Activated CD4-positive, alpha-beta T cell treated with anti-CD3 and anti-CD28 coated beads for 4 hours (primary cell): ENCODE data around the gene IL1R1.

ENCODE experiments used
- DNase-seq, 2 donors: peaks; one replicate each; pipeline ENCODE4 v3.0.0-alpha.2; 2020

The IL1R1 gene

DNA sequence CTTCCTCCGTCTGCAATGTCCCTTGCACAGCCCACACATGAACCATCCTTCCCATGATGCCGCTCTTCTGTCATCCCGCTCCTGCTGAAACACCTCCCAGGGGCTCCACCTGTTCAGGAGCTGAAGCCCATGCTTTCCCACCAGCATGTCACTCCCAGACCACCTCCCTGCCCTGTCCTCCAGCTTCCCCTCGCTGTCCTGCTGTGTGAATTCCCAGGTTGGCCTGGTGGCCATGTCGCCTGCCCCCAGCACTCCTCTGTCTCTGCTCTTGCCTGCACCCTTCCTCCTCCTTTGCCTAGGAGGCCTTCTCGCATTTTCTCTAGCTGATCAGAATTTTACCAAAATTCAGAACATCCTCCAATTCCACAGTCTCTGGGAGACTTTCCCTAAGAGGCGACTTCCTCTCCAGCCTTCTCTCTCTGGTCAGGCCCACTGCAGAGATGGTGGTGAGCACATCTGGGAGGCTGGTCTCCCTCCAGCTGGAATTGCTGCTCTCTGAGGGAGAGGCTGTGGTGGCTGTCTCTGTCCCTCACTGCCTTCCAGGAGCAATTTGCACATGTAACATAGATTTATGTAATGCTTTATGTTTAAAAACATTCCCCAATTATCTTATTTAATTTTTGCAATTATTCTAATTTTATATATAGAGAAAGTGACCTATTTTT, 35.4 kb downstream of the IL1R1 start:
- no peak for DNase-seq

DNA sequence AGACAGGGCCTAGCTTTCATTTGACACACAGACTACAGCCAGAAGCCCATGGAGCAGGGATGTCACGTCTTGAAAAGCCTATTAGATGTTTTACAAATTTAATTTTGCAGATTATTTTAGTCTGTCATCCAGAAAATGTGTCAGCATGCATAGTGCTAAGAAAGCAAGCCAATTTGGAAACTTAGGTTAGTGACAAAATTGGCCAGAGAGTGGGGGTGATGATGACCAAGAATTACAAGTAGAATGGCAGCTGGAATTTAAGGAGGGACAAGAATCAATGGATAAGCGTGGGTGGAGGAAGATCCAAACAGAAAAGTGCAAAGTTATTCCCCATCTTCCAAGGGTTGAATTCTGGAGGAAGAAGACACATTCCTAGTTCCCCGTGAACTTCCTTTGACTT, 36.5 kb downstream of the IL1R1 start:
- no peak for DNase-seq

DNA sequence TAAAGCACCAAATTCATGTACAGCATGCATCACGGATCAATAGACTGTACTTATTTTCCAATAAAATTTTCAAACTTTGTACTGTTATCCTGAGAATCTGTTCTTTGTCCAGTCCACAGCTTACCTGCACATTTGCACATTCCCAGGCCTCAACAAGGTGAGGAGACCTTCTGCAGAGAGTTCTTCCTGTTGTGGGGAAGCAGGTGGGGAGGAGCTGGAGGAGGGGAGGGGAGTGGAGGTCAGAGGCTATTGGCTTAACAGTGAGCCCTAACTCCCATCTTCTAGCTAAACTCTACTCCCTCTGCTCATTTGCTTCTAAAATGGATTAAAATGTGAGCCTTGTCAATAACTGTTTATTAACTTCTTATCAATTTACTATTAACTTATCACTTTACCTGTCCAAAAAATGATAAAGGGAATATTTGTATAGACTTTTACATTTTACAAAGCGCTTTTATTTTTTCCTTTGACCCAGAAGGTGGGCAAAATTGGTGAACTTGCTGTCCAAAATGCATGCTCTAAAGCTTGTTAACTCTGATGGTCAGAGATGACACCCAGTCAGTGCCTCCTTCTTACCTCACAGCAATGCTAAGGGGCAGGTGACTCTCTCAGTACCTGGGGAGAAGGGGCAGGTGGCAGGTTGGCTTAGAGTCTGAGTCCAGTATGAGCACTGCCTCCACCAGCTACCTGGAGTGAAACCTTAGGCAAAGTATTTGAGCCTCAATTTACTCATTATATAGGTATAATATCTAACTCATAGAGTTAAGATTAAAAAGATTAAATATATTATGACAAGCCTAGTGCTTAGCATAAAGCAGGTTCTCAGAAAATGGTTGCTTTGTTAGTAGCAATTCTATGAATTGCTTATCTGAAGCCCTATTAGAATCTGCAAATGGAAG, 37.5 kb downstream of the IL1R1 start:
- no peak for DNase-seq

DNA sequence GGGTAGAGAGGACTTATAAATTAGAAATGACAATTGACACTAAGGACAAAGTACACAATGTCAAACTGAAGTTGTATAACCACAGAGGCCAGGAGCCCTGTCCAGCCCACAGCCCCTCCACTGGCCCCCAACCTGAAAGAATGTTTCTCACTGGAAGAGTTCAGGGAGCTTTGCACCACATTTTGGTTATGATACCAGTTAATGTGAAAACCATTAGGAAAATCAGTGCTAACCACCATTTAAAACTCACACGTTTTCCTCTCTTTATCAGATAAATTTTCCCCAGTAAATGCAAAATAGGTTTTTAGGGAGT, 38.1 kb downstream of the IL1R1 start:
- no peak for DNase-seq

DNA sequence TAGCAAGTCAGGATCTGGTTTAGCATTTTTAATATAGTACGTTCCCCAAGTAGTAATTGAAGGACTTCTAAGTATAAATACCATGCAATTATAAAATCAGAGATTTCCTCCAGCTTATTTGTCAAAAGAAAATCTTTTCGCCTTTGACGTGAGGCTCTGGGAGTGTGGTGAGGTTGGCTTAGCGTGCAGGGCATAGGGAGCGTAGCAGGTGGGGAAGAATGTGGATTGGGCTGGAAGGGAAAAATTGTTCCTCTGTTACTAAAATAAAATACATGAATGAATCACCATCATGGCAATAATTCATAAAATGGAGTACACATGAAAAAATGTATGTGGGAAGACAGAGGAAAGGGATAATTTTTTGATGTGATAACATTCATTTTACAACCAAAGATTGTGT, 38.8 kb downstream of the IL1R1 start:
- DNase-seq, result no peak

DNA sequence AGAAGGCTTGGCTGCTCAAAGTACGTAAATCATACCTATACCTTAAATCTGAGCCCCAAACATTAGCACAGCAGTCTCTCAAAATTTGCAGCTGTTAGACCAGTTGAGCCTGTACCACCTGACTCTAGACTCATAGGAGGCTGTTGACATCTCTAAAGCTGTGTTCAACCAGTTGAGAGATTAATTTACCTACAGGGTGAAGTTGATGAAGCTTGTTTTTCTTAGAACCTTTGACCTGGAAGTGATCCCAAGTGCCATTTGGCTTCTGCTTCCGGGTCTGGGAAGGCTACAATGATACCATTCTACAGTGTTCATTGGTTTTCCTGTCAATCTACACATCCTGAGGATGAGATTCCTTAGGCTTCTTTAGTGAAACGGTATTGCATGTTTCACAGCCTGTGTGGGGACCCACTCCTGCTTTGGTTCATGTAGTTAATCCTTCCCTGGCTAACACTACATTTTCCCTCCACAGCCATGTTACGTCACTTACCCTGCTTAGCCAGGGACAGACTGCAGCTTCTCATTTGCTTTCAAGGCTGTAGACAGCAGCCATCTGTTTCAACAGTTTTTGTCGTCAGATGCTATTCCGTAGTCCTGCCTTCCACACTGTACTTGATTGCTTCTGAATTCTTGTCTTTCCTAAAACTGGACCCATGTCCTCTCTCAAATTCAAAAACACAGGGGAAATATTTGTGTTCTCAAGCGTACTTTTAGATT, 39.5 kb downstream of the IL1R1 start:
- no peak for DNase-seq

DNA sequence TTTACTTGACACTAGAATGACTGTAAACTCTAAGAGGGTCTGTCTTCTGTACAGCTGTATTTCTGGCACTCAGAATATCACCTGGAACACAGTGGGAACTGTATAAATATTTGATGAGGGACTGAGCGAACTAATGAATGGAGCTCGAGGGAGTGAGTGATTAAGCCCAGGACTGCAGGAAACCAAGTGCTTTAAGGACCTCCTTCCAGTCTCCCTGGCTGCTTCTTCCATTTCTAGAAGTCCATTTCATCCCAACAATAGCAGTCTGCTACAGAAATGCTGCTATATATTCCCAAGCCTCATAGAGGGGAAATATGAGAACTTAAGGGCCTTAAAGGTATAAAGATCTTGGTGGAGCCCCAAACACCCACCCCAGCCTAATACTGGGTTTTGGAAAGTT, 41.5 kb downstream of the IL1R1 start:
- DNase-seq, result no peak

DNA sequence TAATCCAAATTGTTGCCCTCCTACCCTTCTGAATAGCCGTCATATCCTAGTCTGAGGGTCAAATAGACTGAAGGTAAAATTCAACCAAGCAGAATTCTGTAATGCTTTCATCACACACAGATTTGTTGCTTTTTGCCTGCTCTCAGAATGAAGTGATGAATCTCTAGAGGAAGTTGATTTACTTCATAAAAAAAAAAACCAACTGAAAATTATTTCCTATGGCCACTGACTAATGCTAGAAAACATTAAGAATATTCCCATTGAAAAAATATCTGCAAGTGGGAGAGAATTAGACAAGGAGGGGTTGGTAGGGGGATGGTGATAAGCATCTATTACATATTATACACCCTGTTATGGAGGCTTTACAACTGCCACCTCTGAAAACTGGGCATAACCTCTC, 42.0 kb downstream of the IL1R1 start:
- no peak for DNase-seq

DNA sequence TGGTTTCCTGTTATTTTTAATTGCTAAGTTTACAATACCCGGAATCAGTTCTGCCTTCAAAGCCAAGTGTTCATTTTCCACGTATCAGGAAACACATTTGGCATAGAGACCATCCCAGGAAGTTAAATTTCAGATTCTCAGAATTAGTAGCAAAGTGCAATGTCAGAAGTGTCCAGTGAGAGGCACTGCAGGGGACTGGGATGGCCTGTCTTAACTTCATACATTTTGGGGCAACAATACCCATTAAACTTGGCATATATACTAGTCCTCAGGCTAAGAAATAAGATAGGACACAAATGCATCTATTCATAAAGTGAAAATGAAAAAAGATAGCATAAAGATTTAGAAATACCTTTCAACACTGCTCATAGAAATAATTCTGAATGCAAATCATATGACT, 42.8 kb downstream of the IL1R1 start:
- DNase-seq, result peak; percentile 5 to 28

DNA sequence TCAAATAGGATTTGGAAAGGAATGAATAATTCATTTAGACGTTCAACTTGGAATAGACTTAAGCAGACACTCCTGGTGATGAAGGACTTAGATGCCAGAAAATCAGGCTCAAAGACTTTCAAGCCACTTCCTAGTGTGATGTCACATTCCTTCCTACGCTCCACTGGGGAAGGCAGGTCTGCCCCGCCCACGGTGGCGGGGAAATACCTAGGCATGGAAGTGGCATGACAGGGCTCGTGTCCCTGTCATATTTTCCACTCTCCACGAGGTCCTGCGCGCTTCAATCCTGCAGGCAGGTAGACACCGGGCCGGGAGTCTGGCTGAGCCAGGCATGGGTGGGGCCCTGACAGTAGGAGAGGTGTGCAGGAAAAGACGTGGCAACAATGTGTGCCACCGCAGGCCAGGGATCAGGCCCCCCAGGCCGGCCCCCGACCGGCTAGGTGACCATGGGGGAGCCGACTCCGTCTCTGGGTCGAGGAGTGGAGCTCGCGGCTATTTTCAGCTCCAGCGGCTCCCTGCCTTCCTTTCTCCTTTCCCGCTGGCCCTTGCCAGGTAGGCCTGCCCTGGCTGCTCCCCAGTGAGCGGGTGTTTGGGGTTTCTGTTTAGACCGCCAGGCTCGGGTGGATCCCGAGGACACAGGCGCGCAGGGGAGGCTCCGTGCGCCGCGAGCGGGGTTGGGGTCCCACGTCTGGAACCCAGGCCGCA, 44.4 kb downstream of the IL1R1 start, which contains the start of gene IL1RL2:
TSS of gene IL1RL2 (plus strand) at position 233 of the 705 bp plus-strand sequence. CDS start 845 bp downstream, outside the sequence.
- peak; percentile 39 to 40 for DNase-seq

DNA sequence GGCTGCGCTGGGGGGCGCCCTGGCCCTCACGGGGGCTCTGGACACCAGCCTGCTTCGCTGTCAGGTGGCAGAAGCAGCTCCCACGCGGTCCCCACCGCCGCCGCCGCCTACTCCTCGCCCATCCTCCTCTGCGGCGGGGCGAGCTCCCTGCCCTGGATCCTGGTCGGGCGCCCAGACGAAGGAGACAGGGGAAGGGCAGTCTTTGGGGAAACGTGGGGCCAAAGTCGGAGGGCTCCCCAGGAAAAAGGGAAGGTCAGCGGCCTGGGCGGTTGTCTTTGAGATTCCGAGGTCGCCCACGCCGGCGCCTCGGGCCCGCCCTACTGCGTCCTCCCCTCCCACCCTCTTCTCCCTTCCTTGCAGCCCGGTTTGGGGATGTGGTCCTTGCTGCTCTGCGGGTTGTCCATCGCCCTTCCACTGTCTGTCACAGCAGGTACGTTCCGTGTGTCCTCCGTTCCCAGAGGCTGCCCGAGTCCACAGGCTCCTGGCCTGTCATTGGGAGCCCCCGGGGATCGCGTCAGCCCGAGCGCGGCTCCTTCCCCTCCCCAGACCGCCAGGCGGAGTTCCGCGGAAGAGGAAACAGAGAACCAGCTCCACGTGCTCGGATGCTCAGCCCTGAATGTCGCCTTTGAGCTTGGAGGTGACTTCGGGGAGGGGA, 45.1 kb downstream of the IL1R1 start:
- DNase-seq, result peak; percentile 59 to 69

DNA sequence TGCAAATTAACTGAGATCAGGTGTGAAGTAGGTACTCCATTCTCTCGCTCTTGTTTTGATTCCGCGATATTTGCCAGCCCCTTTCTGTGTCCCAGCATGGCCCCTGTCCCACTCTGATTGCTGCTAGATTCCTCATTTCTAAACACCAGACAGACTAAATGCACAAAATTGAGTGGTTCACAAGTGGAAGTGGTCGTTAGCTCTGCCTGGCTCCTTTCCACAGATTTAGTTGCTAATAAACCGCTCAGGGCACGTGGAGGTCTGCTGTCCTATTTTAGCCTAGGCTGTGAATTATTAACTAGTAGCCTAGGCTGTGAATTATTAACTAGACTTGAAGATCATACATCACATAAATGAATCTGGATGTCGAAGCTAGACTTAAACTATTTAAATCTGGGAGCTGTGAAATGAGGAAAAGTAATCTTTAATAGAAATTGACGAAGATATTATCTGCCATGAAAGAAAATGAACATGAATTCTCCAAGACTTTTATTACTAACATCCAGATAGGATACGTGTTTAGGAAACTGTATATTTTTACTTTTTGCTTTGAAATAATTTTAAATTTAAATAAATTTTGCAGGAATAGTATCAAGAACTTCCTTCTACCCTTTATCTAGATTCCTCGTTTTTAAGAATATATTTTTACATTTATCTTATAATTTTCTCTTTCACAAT, 48.0 kb downstream of the IL1R1 start:
- no peak for DNase-seq

DNA sequence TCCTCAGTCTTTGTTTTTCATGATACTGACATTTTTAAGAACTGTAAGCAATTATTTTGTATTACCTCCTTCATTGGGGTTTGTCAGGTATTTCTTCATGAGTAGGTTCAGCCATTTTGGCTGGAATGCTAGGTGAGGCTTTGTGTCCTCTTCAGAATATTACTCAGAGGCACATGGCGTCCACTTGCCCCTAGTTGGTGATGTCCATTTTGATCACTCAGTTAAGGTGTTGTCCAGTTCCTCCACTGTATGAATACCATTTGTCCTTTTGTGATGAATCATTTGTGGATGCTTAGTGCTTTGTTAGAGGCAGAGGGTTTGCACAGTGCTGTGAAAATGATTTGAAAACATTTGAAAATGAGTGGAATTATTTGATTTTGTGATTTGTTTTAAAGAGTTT, 49.0 kb downstream of the IL1R1 start:
- no peak for DNase-seq

DNA sequence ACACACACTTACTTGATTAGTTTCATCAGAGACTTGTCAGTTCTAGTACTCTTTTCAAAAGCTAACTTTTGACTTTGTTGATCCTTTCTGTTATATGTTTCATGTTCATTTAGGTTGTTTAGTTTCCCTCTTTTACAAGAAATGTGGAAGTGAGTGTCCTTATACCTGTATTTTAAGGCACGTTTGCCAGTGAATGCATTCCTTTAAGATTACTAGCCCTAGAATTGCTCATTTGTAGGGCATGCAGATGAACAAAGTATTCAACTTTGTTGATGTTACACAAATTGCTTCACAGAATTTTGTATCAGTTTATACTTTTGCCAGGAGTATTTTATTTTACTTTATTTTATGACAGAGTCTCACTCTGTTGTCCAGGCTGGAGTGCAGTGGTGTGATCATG, 50.5 kb downstream of the IL1R1 start:
- no peak for DNase-seq

DNA sequence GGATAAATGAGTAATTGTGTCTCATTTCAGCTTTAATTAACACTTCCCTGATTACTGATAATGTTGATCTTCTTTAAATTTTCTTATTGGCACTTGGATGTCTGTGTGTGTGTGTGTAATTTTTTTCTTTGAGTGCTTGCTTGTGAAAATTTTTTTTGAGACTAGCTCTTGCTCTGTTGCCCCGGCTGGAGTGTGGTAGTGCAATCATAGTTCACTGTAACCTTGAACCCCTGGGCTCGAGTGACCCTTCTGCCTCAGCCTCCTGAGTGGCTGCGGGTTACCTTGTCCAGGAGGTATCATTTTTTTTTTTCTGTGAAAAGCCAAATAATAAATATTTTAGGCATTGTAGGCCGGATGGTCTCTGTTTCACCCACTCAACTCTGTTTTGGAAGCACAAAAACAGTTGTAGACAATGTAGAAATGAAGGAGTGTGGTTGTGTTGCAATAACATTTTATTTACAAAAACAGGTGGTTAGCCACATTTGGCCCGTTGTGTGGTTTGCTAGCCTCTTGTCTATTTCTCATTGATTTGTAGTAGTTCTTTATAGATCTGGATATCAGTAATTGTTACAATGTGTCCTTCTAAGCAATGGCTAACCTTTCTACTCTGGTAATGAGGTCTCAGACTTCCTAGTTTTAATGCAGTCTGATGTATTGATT, 52.2 kb downstream of the IL1R1 start:
- no peak for DNase-seq

DNA sequence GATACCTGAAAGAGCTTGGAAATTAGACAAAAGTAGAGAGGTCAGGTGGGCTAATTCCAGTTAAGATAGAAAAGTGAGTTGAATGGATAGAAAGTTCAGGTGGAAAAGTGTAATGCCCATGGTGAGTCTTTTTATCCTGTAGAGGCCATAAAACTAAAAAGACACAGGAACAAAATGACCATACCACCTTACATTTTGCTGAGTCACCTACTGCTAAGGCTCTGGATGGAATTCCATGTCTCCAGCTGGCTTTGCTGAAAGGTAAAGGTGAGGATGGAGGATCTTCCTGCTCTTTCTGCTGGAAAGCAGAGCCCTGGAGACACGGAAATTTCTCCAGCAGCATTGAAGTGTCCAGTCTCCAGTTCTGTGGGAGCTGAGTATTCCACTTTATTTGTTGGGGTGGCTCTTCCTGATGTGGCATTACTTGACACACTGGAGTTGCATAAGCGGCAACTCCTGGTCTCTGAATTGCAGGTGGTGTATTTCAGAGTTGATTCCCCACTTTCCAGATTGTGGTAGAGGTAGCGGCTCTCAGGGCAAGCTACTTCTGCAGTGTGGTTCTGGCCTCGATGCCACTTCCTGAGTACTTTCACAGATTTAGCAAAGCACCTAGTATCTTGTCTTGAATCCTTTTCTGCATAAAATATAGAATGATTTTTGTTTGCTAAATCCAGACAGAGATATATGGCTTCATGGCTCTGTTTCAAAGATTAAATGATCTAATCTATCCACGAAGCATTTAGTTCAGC, 55.0 kb downstream of the IL1R1 start:
- DNase-seq, result no peak

DNA sequence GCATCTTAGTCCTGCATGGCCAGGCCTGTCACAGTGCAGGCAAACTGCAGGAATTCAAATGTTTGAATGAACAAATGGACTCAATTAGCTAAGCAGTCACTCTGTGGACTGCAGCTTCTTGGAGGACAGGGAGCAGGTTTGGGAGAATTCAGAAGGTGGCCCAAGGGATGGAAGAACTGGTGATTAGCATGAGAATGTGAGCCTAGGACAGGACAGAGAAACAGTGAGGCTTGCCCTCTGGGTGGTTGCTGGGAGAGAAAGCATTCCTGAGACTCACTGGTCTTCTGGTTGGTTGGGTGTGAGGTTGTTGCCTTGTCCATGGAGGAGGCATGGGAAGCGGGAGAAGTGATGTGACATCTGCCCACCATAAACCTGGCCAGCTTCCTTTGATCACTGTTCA, 58.0 kb downstream of the IL1R1 start:
- no peak for DNase-seq

DNA sequence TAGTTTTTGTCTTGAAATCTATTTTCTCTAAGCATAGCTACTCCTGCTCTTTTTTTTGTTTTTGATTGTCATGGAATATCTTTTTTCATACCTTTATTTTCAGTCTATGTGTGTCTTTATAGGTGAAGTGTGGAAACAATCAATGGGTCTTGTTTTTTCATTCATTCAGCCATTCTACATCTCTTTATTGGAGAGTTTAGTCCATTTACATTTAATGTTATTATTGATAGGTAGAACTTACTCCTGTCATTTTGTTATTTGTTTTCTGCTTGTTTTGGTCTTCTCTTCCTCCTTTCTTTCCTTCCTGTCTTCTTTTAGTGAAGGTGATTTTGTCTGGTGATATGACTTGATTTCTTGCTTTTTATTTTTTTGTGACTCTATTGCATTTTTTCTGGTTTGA, 62.1 kb downstream of the IL1R1 start:
- no peak for DNase-seq

DNA sequence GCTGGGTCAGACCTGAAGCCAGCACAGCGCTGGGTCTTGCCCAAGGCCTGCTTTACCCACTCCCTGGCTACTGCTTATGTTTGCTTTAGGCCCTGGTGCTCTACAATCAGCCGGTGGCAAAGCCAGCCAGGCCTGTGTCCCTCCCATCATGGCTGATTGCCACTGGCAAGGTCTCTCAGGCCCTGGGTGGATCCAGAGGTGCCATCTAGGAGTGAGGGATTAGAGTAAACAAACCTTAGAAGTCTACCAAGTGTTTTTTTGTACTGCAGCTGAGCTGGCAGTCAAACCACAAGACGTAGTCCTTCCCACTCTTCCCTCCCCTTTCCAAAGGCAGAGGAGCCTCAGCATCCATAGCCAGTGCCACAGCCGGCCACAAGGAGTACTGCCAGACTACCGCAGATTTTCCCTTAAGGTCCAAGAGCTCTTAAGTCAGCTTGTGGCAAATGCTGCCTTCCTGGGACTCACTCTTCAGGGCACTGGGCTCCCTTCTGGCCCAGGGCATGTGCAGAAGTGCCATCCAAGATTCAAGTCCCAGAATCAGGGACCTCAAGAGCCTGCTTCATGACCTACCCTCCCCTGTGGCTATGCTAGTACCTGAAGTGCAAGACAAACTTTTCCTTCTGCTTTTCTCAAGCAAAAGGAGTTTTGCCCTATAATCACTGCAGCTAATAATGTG, 64.3 kb downstream of the IL1R1 start:
- DNase-seq, result no peak

DNA sequence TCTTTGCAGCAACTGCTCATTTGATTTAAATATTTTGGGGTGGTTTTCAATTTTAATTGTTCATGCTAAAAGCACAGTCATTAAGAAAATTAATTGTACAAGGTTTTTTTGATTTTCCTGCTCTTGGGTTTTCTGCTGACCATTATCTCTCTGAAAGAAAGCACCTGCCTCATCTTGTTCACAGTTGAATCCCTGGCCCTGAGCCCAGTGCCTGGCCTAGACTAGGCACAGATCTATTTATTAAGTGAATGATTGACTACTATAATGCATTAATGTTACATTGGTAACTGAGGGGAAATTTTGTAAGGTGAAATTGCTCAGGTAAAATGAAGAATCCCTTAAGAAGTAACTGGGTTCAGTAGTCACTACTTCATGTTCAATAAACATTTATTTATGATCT, 66.2 kb downstream of the IL1R1 start:
- no peak for DNase-seq
